Measurements from ENCODE around the gene PDZD11.

DNA sequence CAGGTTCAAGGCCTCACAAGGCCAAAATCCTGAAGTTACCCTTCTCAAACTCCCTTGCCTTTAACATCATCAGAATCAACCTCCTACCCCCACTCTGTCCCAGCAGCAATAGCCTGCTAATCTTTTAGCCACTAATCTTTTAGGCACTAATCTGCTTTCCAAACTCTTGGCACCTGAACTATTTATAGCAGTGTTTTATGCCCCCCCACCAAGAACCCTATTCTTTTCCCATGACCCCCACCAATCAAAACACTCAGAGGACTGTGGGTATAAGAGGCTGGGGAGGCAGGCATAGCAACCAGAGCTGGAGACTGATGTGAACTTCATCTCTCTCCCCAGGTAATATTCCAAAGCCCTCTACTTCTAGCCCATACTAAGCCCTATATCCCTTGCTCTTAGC is 21.7 kb downstream of the PDZD11 start, which contains the start of gene ARR3:
- TF ChIP-seq JUND (IDR thresholded peaks at IDR 0.05) (no peak), EP300 (IDR thresholded peaks at IDR 0.05; ENCODE audit: borderline replicate concordance in 1 of 2, low read depth in 1 of 2, low read length in 1 of 2) (no peak), RFX5 (IDR thresholded peaks at IDR 0.05; ENCODE audit: low read length) (no peak), RAD21 (IDR thresholded peaks at IDR 0.05; ENCODE audit: low read length) (no peak), POLR2AphosphoS5 (IDR thresholded peaks at IDR 0.05; ENCODE audit: low read depth, low read length) (no peak), SIN3A (IDR thresholded peaks at IDR 0.05; ENCODE audit: borderline replicate concordance, low read depth, low read length) (no peak), TEAD4 (IDR thresholded peaks at IDR 0.05; ENCODE audit: borderline replicate concordance, insufficient read depth) (no peak), TAF1 (IDR thresholded peaks at IDR 0.05; ENCODE audit: borderline replicate concordance, low read depth, low read length) (no peak)
- TF ChIP-seq, protein P1, sequence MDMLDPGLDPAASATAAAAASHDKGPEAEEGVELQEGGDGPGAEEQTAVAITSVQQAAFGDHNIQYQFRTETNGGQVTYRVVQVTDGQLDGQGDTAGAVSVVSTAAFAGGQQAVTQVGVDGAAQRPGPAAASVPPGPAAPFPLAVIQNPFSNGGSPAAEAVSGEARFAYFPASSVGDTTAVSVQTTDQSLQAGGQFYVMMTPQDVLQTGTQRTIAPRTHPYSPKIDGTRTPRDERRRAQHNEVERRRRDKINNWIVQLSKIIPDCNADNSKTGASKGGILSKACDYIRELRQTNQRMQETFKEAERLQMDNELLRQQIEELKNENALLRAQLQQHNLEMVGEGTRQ (IDR thresholded peaks at IDR 0.05; ENCODE audit: borderline replicate concordance, low read depth, low read length): no peak
- TF ChIP-seq, protein P2, sequence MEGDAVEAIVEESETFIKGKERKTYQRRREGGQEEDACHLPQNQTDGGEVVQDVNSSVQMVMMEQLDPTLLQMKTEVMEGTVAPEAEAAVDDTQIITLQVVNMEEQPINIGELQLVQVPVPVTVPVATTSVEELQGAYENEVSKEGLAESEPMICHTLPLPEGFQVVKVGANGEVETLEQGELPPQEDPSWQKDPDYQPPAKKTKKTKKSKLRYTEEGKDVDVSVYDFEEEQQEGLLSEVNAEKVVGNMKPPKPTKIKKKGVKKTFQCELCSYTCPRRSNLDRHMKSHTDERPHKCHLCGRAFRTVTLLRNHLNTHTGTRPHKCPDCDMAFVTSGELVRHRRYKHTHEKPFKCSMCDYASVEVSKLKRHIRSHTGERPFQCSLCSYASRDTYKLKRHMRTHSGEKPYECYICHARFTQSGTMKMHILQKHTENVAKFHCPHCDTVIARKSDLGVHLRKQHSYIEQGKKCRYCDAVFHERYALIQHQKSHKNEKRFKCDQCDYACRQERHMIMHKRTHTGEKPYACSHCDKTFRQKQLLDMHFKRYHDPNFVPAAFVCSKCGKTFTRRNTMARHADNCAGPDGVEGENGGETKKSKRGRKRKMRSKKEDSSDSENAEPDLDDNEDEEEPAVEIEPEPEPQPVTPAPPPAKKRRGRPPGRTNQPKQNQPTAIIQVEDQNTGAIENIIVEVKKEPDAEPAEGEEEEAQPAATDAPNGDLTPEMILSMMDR (IDR thresholded peaks at IDR 0.05): no peak
- TF ChIP-seq, protein P3, sequence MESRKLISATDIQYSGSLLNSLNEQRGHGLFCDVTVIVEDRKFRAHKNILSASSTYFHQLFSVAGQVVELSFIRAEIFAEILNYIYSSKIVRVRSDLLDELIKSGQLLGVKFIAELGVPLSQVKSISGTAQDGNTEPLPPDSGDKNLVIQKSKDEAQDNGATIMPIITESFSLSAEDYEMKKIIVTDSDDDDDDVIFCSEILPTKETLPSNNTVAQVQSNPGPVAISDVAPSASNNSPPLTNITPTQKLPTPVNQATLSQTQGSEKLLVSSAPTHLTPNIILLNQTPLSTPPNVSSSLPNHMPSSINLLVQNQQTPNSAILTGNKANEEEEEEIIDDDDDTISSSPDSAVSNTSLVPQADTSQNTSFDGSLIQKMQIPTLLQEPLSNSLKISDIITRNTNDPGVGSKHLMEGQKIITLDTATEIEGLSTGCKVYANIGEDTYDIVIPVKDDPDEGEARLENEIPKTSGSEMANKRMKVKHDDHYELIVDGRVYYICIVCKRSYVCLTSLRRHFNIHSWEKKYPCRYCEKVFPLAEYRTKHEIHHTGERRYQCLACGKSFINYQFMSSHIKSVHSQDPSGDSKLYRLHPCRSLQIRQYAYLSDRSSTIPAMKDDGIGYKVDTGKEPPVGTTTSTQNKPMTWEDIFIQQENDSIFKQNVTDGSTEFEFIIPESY (IDR thresholded peaks at IDR 0.05; ENCODE audit: borderline replicate concordance, low read depth): no peak
- TF ChIP-seq, protein P4, sequence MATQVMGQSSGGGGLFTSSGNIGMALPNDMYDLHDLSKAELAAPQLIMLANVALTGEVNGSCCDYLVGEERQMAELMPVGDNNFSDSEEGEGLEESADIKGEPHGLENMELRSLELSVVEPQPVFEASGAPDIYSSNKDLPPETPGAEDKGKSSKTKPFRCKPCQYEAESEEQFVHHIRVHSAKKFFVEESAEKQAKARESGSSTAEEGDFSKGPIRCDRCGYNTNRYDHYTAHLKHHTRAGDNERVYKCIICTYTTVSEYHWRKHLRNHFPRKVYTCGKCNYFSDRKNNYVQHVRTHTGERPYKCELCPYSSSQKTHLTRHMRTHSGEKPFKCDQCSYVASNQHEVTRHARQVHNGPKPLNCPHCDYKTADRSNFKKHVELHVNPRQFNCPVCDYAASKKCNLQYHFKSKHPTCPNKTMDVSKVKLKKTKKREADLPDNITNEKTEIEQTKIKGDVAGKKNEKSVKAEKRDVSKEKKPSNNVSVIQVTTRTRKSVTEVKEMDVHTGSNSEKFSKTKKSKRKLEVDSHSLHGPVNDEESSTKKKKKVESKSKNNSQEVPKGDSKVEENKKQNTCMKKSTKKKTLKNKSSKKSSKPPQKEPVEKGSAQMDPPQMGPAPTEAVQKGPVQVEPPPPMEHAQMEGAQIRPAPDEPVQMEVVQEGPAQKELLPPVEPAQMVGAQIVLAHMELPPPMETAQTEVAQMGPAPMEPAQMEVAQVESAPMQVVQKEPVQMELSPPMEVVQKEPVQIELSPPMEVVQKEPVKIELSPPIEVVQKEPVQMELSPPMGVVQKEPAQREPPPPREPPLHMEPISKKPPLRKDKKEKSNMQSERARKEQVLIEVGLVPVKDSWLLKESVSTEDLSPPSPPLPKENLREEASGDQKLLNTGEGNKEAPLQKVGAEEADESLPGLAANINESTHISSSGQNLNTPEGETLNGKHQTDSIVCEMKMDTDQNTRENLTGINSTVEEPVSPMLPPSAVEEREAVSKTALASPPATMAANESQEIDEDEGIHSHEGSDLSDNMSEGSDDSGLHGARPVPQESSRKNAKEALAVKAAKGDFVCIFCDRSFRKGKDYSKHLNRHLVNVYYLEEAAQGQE (IDR thresholded peaks at IDR 0.05; ENCODE audit: low read depth, low read length): no peak
